ENCODE measurements around the gene ATXN1.
A peak's percentile ranks its signal among the peaks of the same experiment; 100 is the strongest.

ATXN1 gene

DNA sequence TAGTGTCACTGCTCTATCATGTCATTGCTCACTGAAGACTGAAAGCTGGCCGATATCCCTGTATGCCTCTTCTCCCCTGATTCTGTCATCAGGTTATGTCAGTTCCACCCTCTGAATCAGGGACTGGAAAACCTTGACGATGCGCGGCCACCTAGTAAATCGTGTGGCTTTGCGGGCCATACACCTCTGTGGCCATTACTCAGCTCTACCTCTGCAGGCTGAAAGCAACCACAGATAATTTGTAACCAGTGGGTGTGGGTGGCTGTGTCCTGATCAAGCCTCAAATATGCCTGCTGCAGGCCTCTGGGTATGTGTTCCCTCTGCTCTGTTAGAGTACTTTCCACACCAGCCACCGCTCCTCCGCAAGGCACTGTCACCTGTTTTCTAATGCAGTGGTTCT is 417.7 kb downstream of the ATXN1 start:
- H3K4me3 ChIP-seq (ENCODE audit: low read depth, low read length), result no peak overlapping the region

GRCh38 chr6:16339265-16339587 is 422.0 kb downstream of the ATXN1 start:
- TF ChIP-seq, protein P1, sequence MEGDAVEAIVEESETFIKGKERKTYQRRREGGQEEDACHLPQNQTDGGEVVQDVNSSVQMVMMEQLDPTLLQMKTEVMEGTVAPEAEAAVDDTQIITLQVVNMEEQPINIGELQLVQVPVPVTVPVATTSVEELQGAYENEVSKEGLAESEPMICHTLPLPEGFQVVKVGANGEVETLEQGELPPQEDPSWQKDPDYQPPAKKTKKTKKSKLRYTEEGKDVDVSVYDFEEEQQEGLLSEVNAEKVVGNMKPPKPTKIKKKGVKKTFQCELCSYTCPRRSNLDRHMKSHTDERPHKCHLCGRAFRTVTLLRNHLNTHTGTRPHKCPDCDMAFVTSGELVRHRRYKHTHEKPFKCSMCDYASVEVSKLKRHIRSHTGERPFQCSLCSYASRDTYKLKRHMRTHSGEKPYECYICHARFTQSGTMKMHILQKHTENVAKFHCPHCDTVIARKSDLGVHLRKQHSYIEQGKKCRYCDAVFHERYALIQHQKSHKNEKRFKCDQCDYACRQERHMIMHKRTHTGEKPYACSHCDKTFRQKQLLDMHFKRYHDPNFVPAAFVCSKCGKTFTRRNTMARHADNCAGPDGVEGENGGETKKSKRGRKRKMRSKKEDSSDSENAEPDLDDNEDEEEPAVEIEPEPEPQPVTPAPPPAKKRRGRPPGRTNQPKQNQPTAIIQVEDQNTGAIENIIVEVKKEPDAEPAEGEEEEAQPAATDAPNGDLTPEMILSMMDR (IDR thresholded peaks at IDR 0.05; ENCODE audit: borderline replicate concordance, insufficient read depth, low read depth, low read length), result no peak
- H3K4me3 ChIP-seq (ENCODE audit: low read depth, low read length), result no peak overlapping the region

More for the DNA sequence above, 417.7 kb downstream of the ATXN1 start:
- TF ChIP-seq, protein P1 (IDR thresholded peaks at IDR 0.05; ENCODE audit: borderline replicate concordance, insufficient read depth, low read depth, low read length), result no peak

DNA sequence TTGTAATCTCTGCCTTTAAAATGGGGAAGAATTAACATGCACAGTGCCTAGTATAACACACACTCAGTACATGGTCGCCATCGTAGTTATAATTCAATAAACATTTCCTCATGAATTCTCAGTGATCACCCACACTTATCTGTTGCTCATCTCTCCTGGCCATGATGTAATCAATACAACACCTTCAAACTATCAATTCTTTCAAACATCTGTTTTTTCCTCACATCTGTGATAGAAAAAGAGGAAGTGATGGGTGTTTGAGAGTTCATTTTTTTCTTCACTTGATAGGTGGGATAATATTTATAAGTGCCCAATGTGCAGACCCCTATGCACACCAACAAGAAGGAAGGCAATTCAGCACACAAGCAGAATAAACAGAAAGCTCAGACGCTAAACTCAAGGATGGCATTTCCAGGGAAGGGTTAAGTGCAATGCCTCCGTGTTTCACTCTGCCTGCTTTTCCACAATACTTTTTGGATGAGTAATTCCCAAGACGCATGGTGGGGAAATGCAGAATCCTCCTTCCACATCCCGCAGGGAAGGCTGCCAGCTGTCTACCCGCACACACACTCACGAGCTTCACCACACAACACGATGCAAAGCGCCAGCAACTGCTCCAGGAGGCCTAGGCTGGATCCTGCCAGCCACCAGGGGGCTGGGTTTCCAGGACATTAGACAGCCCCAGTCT is 422.5 kb downstream of the ATXN1 start:
- no peak overlapping the region for H3K4me3 ChIP-seq (ENCODE audit: low read depth, low read length)
- TF ChIP-seq, protein P1 (IDR thresholded peaks at IDR 0.05; ENCODE audit: borderline replicate concordance, insufficient read depth, low read depth, low read length), result peak; percentile 14; the same call in 1 of the 2 replicates

- no peak overlapping the region for H3K4me3 ChIP-seq (ENCODE audit: low read depth, low read length)
- TF ChIP-seq, protein P1 (IDR thresholded peaks at IDR 0.05; ENCODE audit: borderline replicate concordance, insufficient read depth, low read depth, low read length), result no peak
Measured at GRCh38 chr6:16337295-16337975, 423.8 kb downstream of the ATXN1 start.

DNA sequence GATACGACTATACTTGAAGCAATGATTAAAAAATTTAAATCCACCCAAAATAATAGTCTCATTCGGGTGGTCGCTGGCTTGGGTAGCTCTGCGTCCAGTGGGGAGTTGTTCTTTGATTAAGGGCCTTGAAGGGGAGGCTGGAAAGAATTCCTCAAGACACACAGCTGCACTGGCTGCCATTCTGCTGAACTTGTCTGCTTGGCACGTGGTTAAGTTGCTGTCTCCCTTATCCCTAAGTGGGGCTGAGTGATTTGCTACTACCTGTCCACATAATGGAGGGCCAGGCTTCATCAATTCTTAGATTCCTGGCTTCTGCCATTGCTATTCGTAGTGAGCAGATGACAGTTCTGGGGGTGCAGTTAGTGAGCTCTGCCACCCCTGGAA is 424.4 kb downstream of the ATXN1 start:
- no peak overlapping the region for H3K4me3 ChIP-seq (ENCODE audit: low read depth, low read length)
- TF ChIP-seq, protein P1 (IDR thresholded peaks at IDR 0.05; ENCODE audit: borderline replicate concordance, insufficient read depth, low read depth, low read length), result no peak

- TF ChIP-seq, protein P1 (IDR thresholded peaks at IDR 0.05; ENCODE audit: borderline replicate concordance, insufficient read depth, low read depth, low read length), result no peak
- no peak overlapping the region for H3K4me3 ChIP-seq (ENCODE audit: low read depth, low read length)
Measured at GRCh38 chr6:16336056-16336818, 425.0 kb downstream of the ATXN1 start.

Measured in GM12875 (cell line).